Mesenteric fat pad (tissue), 1 donor: ENCODE data around the gene BTBD17. TPM values are rescaled to one million over a fixed set of nuclear protein-coding genes. Genes with fewer than 3 reads are reported as not detected.
"Not testable (repeated sequence)": the region's sequence is repeated elsewhere in the genome, so short reads cannot be mapped to it uniquely, and the experiment has no call there.

ENCODE experiments used
- DNase-seq: peaks from one replicate; pipeline ENCODE4 v3.0.0-alpha.2; 2020; ENCODE audit warnings: low spot score
- long read RNA-seq: library from polyadenylated mRNA; unstranded; transcript quantifications from one replicate; pipeline ENCODE4 v2.0.0, GENCODE V29; 2020
- total RNA-seq: library from RNA; stranded (reverse); fragmentation: NEBNext Ultra II Directional; extraction: Animal tissue kit (Norgen Biotek cat#: 25700); gene quantifications from one replicate; pipeline ENCODE4 v1.2.1, GENCODE V29; 2021
- donor health status: DM: yes; HTN: yes; CAD: no.

The BTBD17 gene, protein sequence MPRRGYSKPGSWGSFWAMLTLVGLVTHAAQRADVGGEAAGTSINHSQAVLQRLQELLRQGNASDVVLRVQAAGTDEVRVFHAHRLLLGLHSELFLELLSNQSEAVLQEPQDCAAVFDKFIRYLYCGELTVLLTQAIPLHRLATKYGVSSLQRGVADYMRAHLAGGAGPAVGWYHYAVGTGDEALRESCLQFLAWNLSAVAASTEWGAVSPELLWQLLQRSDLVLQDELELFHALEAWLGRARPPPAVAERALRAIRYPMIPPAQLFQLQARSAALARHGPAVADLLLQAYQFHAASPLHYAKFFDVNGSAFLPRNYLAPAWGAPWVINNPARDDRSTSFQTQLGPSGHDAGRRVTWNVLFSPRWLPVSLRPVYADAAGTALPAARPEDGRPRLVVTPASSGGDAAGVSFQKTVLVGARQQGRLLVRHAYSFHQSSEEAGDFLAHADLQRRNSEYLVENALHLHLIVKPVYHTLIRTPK
- total RNA-seq: not detected
- long read RNA-seq: 0 reads

DNA sequence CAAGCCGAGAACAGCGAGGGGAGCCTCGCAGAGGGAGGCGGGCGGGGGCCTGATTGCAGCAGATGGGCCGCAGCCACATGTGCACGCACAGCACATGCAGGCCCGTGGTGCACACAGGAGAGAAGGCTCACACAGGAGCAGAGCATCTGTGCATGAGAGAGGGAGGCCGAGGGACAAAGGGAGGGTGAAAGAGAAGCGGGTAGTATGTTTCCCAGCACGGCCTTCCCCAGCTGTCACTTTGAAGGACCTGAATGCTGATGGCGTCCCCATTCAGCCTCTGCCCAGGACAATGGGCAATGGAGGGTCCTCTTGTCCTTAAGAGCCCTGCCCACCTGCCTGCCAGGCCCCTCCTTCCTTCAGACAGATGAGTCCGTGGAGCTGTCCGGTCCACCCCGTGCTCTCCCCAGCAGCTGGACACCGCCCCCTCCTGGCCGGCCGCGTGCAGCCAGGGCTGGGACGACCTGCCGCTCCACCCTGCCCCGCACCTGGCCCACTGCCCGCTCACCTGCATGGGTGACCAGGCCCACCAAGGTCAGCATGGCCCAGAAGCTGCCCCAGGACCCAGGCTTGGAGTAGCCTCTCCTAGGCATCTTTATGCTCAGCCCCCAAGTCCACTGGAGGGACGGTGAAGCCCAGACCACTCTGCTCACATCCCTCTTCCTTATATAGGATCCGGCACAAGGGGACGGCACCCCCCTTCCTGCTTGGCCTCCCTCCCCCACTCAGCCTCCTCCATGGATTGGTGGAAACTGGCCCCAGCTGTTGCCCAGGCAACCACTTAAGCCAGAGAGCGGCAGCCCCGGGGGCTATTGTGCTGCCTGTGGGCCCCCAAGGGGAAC lies at the start of gene BTBD17:
BTBD17 (minus strand) TSS at position 639 of the 839 bp plus-strand sequence; CDS start at position 590, 49 bp downstream.
- DNase-seq: no peak

DNA sequence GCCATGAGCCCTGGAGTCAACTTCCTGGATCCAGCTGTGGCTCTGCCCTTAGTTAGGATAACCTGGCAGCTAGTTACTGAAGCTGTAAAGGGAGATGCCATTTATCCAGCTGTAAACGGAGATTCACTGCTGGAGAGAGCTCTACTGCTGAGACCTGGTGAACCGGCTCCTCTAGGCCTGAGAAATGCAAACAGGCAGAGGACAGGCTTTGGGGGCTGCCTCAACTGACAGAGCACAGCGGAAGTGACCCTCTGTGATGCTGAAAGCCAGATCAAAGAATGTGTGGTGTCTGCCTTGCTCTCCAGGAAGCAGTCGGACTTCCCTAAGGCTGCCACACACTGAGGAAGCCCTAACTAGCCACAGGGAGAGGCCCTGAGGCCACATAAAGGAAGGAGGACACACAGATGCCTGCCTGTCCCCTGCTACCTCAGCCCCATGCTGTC lies 48.4 kb upstream of the BTBD17 start:
- no peak for DNase-seq

DNA sequence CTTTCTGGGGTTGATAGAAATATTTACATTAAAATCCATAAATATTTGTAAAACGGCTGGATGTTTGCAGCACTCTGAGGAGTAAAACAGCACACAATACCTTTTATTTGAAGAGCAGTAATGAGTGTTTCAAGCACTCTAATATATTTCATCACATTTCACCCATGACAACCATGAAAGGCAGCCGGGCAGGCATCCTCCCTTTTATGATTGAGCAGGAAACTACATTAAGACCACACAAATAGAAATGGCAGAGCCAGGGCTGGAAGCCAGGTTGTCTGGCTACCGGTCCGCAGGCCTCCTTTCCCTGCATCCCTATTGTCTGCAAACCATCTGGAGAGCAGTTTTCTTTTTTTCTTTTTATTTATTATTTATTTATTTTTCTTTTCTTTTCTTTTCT lies 47.1 kb upstream of the BTBD17 start:
- DNase-seq: no peak

DNA sequence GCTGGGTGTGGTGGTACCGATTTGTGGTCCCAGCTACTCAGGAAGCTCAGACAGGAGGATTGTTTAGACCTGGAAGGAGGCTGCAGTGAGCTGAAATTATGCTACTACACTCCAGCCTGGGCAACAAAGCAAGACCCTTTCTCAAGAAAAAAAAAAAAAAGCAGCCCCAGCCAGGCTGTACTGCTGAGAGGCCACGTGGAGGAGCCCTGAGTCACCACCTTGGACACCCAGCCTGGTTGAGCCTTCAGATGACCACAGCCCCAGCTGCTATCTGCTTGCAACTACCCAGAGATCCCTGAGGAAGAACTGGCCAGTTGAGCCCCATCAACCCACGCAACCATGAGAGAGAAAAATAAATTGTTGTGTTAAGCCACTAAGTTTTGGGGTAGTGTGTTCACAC lies 46.6 kb upstream of the BTBD17 start:
- DNase-seq: no peak

DNA sequence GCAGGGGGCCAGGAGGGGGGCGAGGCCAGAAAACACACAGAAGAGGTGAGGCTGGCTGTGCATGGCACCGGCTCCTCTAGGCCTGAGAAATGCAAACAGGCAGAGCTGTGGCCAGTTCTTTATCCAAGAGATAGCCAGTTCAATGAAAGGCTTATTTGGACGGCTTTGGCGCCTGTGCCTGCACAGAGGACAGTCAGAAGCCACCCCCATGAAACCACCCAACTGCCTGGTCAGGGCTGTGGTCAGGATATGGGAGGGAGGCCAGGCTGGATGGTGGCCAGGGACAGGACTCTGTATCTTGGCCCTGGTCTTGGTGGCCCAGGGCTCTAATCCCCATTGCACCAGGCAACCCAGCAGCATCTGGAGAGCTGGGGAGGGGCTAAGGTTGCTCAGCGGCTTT lies 45.7 kb upstream of the BTBD17 start:
- no peak for DNase-seq

DNA sequence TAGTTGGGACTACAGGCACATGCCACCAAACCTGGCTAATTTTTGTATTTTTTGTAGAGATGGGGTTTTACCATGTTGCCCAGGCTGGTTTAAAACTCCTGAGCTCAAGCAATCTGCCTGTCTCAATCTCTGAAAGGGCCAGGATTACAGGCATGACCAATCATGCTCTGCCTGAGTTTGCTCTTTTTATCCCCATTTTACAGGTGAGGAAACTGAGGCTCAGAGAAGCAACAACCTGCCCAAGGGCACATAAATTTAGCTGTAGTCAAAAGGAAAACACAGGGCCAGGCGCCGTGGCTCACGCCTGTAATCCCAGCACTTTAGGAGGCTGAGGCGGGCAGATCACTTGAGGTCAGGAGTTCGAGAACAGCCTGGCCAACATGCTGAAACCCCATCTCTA lies 43.6 kb upstream of the BTBD17 start:
- not testable (repeated sequence) for DNase-seq

DNA sequence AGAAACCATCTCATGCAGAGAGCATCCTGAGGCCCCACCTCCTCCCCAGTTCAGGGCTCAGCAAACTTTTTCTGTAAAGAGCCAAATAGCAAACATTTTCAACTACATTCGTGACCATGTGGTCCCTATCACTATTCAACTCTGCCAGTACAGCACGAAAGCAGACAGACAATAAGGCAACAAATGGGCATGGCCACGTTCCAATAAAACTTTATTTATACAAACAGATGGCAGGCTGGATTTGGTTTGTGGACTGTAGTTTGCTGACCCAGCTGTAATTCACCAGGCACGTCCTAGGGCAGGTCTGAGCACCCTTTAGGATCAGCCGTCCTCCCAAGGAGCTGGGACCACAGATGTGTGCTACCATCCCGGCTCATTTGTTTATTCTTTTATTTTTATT lies 43.1 kb upstream of the BTBD17 start:
- no peak for DNase-seq

DNA sequence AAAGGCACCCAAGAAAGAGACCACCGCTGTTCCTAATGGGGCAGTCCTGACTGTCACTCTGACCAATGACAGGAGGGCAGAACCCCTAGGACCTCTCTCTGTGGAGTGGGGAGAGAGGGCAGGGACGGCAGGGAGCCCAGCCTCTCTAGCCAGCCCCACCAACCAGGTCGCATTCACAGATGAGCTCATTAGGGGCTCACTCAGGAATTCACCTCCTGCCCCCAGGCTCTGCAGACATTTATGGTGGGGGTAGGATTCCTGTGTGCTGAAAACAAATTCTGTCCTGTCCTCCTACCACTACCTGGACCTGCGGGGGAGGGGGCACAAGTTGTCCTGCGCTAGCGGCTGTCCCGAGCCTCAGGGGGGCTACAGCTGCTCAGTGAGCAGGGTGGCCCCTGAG lies 42.5 kb upstream of the BTBD17 start:
- DNase-seq: no peak

DNA sequence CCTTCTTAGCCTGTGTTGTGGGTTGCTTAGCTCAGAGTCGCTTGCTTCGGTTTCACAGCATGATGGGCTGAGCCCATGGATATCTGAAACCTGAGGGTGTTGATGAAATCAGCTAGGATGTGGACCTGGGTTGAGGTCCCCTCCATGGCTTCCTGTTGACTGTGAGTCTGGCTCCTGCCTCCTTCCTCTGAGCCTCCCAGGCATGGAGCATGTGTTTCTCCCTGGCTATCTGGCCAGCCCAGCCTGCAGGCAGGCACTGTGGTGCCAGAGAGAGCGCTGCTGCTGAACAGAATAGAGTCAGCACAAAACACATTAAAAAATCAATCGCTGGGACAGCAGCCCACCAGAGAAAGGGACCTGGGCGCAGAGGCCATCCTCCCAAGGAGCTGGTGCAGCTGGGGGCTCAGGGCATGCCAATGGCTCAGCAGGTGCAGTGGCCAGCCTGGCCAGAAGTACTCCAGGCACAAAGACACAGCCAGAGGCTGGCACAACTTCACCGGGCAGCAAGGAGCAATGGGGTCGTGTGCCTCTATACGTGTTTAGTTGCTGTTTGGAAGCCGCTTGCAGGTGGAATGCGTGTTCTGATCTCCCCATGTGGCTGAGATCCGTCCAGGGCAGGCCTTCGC lies 42.0 kb upstream of the BTBD17 start:
- DNase-seq: no peak

DNA sequence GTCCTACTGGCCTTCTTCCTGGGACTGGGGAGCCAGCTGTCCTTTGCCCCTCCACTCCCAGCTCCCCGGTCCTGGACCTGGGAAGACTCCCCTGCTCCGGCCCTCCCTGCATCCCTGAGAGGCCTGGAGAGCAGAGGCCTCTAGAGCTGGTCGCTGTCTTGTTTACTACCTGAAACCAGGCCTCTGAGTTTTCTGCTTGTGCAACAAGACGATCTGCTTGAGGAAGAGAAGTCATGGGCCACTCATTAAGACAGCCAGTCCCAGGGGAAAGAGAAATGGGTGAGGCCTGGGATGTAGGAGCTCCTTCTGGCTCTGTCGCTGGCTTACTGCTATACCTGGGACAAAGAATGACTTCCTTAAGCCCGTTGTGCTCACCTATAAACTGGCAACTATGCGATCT lies 40.4 kb upstream of the BTBD17 start:
- no peak for DNase-seq

DNA sequence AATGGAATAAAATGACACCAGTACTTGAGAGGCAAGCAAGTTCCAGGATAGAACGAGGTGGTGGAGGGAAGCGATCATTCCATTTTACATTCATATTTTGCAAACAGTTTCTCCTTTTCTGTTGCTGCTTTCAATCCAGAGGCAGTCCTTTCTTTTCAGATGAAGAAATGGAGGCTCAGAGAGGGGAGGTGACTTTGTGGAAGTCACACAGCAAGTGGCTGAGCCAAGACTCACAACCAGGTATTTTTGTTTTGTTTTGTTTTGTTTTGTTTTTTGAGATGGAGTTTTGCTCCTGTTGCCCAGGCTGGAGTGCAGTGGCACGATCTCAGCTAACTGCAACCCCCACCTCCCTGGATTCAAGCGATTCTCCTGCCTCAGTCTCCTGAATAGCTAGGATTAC lies 34.9 kb upstream of the BTBD17 start:
- no peak for DNase-seq

DNA sequence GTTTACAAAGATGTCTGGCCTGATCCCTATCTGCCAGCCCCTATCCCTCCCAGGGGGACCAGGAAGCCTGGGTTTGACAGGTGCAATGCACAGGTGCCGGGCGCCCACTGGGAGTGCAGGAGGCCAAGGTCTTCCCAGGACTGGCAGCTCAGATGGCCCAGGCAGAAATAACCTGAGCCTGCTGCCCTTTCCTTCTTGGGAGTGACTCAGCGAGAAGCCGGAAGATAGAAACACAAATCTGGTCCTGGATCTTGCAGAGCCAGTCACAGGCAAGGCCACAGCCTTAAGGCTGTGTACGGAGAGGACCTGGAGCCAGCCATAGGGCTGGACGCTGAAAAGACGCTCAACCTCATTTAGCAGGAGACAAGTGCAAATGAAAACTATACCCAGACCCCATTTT lies 33.3 kb upstream of the BTBD17 start:
- DNase-seq: no peak

DNA sequence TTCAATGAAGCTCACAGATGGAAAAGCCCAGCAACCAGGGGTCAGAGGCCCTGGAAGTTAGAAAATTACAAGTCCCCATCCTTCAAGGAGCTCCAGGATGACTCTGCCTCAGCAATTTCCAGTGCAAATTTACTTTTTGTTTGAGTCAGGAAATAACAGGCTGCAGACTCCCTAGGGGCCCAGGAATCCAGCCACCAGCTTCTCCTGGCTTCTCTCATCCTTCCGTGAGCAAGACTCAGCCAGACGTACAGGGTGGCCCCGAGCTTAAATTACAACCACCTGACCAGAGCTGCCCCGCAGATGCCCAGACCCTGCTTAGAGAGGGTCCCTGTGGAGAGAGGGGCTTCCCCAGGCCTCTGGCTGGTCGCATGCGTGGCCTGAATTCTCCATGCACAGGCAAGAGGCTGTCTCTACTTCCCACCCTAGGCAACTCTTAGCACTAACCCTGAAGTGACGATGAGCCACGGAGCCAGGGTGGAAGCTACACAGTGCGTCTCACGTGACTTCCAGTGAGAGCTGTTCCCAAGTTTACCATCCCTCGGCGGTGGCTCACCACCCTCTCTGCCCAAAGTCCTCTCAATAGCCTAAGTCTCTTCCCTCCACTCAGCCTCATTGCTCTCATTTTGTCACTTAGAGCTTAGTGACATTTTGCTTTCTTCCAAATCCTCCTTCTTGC lies 32.7 kb upstream of the BTBD17 start:
- DNase-seq: no peak

DNA sequence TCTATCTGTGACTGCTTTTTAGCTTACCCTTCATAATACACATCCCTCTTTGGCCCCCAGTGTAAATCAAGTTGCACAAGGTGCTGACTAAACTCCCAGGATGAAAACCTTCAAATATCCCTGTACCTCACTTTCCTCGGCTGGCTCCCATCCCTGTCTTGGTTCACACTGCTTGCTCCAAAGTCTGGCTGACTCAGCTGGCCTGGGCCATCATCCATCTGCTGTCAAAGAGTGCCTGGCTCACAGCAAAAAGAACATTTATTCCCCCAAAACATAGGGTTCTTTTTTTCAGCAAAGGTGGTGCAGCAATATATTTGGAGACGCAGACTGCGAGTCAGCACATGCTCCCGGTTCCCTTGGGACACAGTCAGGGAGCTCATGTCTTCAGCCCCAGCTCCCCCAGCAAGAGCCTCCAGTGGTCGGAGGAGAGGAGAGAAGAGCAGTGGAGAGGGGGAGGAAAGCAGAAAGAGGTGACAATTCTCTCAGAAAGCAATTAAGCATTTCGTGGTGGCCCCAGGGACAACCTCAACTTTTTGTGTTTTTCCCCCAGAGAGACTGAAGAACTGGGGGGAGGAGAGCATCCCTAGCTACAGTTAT lies 31.8 kb upstream of the BTBD17 start:
- no peak for DNase-seq

DNA sequence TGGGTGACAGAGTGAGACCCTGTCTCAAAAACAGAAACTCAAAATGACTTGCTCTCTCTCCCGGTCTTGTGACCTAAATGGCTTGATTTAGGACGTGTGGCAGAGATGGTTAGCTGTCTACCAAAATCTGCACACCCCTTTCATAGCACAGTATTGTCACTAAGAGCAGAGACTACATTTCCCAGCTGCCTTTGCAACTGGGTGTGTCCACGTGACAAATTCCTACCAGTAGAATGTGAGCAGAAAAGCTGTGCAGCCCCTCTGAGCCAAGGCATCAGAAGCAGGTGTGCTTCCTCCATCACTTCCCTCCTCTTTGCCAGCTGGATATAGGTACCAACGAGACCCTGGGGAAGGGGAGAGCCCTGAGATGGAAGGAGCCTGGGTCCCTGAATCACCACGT lies 31.2 kb upstream of the BTBD17 start:
- no peak for DNase-seq

DNA sequence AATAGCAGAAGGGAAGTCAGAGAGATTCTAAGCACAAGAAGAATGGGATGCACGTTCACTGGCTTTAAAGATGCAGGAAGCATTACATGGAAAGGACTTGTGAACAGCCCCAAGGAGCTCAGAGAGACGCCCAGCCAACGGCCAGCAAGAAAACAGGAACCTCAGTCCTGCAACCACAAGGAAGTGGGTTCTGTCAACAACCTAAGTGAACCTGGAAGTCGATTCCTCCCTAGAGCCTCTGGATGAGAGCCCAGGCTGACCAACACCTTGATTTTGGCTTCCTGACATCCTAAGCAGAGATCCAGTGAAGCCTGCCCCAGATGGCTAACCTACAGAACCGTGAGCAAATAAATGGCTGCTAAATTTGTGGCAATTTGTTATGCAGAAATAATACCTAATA lies 30.1 kb upstream of the BTBD17 start:
- DNase-seq: no peak

DNA sequence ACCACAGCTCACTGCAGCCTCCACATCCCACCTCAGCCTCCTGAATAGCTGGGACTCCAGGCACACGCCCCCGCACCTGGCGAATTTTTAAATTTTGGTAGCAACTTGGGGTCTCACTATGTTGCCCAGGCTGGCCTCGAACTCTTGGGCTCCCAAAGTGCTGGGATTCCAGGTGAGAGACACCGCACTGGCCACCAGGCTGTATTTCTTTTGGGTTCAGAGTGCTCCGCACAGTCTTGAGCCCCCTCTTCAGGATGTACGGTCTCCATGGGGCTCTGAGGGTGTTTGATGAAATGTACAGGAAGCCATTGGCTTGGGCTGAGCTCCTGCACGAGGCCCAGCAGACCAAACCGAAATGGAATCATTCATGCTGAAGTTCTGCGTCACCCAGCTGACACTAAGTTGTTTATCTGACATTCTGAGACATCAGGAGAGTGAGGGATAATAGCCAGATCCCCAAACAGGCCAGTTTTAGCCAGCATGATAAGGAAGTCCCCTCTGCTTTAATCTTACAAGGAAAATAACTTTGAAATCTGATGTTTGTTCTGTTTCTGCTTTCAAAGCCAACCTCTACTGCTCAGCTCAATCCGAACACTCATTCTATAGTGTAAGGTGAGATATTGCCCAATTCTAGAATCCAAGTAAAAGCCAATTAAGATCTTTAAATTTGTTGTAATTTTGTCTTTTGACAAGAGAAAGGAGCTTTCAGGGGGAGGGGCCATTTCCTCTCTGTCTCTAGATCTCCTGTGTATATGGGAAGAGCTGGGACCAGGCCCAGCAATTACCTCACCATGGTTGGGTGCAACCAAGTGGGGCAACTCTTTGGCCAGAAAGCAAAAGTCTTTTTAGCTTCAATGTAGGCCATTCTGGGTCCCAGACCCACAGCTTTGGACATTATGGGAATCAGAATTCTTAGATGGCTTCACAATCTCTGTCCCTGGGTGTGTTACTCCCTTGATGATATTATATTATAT lies 29.3 kb upstream of the BTBD17 start:
- no peak for DNase-seq

DNA sequence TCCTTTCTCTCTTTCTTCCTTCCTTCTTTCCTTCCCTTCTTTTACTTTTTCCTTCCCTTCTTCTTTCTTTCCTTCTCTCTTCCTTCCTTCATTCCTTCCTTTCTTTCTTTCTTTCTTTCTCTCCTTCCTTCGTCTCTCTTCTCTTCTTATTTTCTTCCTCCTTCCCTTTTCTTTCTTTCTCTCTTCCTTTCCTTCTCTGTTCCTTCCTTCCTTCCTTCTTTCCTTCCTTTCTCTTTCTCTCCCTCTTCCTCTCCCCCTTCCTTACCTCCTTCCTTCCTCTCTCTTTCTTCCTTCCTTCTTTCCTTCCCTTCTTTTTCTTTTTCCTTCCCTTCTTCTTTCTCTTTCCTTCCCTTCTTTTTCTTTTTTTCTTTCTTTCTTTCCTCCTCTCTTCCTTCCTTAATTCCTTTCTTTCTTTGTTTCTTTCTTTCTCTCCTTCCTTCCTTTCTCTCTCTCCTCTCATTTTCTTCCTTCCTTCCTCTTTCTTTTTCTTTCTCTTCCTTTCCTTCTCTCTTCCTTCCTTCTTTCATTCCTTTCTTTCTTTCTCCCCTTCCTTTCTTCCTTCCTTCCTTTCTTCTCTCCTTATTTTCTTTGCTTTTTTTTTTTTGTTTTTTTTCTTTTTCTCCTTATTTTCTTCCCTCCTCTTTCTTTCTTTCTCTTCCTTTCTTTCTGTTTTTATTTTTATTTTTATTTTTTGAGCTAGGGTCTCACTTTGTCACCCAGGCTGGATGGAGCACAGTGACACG lies 28.4 kb upstream of the BTBD17 start:
- DNase-seq: no peak
